GM12878 (cell line): Measurements from ENCODE around the gene NOD1. TPM values are rescaled to one million over a fixed set of nuclear protein-coding genes. Genes with fewer than 3 reads are reported as not detected.

Experiments used
- ATAC-seq: fragments of 200-7000 bp; cut with Tn5 transposase; 3 replicates; pipeline ENCODE4 v1.9.1; 2020; ENCODE audit warnings: mild to moderate bottlenecking, moderate library complexity
- BruUV-seq: library from RNA; stranded (reverse); fragments of 400-500 nt; replicated peaks from 2 replicates; lab custom pipeline; 2021; lab: Mats Ljungman, UMichigan
- CTCF ChIA-PET: fragments of 300-600 bp; sonication (Branson Sonifier 250); formaldehyde crosslinking; extraction: SDS; loops from one replicate; lab custom pipeline; 2021; ENCODE audit warnings: inconsistent platforms; lab: Yijun Ruan, JAX
- POLR2A ChIA-PET: fragments of 350-600 bp; formaldehyde crosslinking; extraction: SDS; loops from one replicate; lab custom pipeline; 2021; ENCODE audit warnings: inconsistent platforms; lab: Charles Lee
- RAD21 ChIA-PET: fragments of 300-600 bp; sonication (Branson Sonifier 250); formaldehyde crosslinking; loops from one replicate; lab custom pipeline; 2023; ENCODE audit warnings: antibody characterized with exemption; ENCODE audit not compliant: unreplicated experiment; lab: Charles Lee
- SMC1A ChIA-PET: fragments of 300-600 bp; sonication (Branson Sonifier 250); formaldehyde crosslinking; loops from one replicate; lab custom pipeline; 2023; ENCODE audit not compliant: unreplicated experiment, uncharacterized antibody; lab: Charles Lee
- DNase-seq: peaks from one replicate; pipeline ENCODE4 v3.0.0-alpha.2; 2011; ENCODE audit warnings: low read depth, low spot score
- FAIRE-seq: peaks from 3 replicates; lab custom pipeline; 2011; peaks lifted over from hg19 to GRCh38; lab: Jason Lieb, UNC
- H2AFZ ChIP-seq: 2 replicates; pipeline ENCODE4 v1.6.0; 2011; ENCODE audit warnings: low read depth, low read length, control low read depth; ENCODE audit not compliant: control insufficient read depth
- H3K27ac ChIP-seq: 2 replicates; pipeline ENCODE4 v1.5.1; 2011; ENCODE audit warnings: control low read depth; ENCODE audit not compliant: control insufficient read depth, insufficient read depth
- H3K27me3 ChIP-seq, 2 experiments: replicated peaks in 1 of 2; 2 replicates each; pipeline versions ENCODE4 v1.6.0 to v1.6.1; 2011; ENCODE audit warnings: low read length in 1 of 2; ENCODE audit not compliant: control insufficient read depth in 2 of 2, insufficient read depth in 2 of 2
- H3K36me3 ChIP-seq, 2 experiments: 2 replicates each; pipeline ENCODE4 v1.5.1; 2011; ENCODE audit warnings: low read length in 1 of 2; ENCODE audit not compliant: control insufficient read depth in 2 of 2, insufficient read depth in 2 of 2
- H3K4me1 ChIP-seq: 2 replicates; pipeline ENCODE4 v1.6.1; 2011; ENCODE audit warnings: mild to moderate bottlenecking, low read length, moderate library complexity, mixed read lengths; ENCODE audit not compliant: control insufficient read depth, insufficient read depth
- H3K4me2 ChIP-seq: 2 replicates; pipeline ENCODE4 v1.6.0; 2011; ENCODE audit warnings: control low read depth; ENCODE audit not compliant: control insufficient read depth, insufficient read depth
- H3K4me3 ChIP-seq: fragments of 200-600 bp; sonication (generic); 2 replicates; pipeline ENCODE4 v1.5.1; 2016
- H3K79me2 ChIP-seq: 2 replicates; pipeline ENCODE4 v1.6.0; 2011; ENCODE audit warnings: low read length; ENCODE audit not compliant: control insufficient read depth, insufficient read depth
- H3K9ac ChIP-seq: 2 replicates; pipeline ENCODE4 v1.8.0; 2011; ENCODE audit warnings: low read length, control low read depth, mixed read lengths; ENCODE audit not compliant: control insufficient read depth, insufficient read depth
- H3K9me3 ChIP-seq: replicated peaks from 3 replicates; pipeline ENCODE4 v1.5.1; 2011; ENCODE audit warnings: mild to moderate bottlenecking, low read length; ENCODE audit not compliant: control insufficient read depth, insufficient read depth
- H4K20me1 ChIP-seq: 2 replicates; pipeline ENCODE4 v1.6.0; 2011; ENCODE audit not compliant: control insufficient read depth, insufficient read depth
- MEF2A ChIP-seq: IDR thresholded peaks from 2 replicates; pipeline ENCODE4 v1.6.1; 2011; ENCODE audit warnings: low read depth, mild to moderate bottlenecking, low read length, moderate library complexity; ENCODE audit not compliant: insufficient read depth
- MYB ChIP-seq: fragments of 150-350 bp; IDR thresholded peaks from 2 replicates; pipeline ENCODE4 v1.6.1; 2014; ENCODE audit warnings: mild to moderate bottlenecking, low read depth, low read length, borderline replicate concordance
- RAD51 ChIP-seq: fragments of 450-650 bp; IDR thresholded peaks from 2 replicates; pipeline ENCODE4 v1.6.1; 2016; ENCODE audit warnings: moderate library complexity, mild to moderate bottlenecking, inconsistent platforms
- RELA ChIP-seq: fragments of 450-650 bp; IDR thresholded peaks from 2 replicates; pipeline ENCODE4 v1.8.0; 2014; ENCODE audit warnings: borderline replicate concordance; ENCODE audit not compliant: partially characterized antibody
- RFX5 ChIP-seq: IDR thresholded peaks from 2 replicates; pipeline ENCODE4 v1.6.1; 2011; ENCODE audit warnings: low read depth, low read length, improper control_type of control experiment
- RUNX3 ChIP-seq: IDR thresholded peaks from 2 replicates; pipeline ENCODE4 v1.6.1; 2012; ENCODE audit warnings: low read length, inconsistent platforms
- SREBF2 ChIP-seq: IDR thresholded peaks from 2 replicates; pipeline ENCODE4 v1.6.1; 2012; ENCODE audit warnings: mild to moderate bottlenecking, low read length
- ZBTB33 ChIP-seq: fragments of 450-650 bp; IDR thresholded peaks from 2 replicates; pipeline ENCODE4 v1.6.1; 2017; ENCODE audit warnings: mild to moderate bottlenecking
- ZNF384 ChIP-seq: IDR thresholded peaks from 2 replicates; pipeline ENCODE4 v1.6.1; 2012; ENCODE audit warnings: low read depth, mild to moderate bottlenecking, low read length, improper control_type of control experiment, borderline replicate concordance
- WGBS: methylation state at CpG from one replicate; pipeline ENCODE4 v1.1.6; 2016; ENCODE audit warnings: low lambda C conversion rate; ENCODE audit not compliant: insufficient replicate concordance, insufficient coverage; ENCODE audit errors: missing lambda C conversion rate; 5-methylcytosine and 5-hydroxymethylcytosine counted together
- in situ Hi-C: fragments of 300-500 bp; cut with MboI; formaldehyde crosslinking; loops from 9 replicates; pipeline ENCODE4 v1.14.3; 2018; ENCODE audit warnings: mixed read lengths
- intact Hi-C: fragments of 100-400 bp; cut with micrococcal nuclease; formaldehyde crosslinking; loops from one replicate; pipeline ENCODE4 v1.14.2; 2022; ENCODE audit not compliant: unreplicated experiment
- polyA plus RNA-seq, 11 experiments: library from polyadenylated mRNA; depleted of rRNA in 4 of 11; unstranded in 6 of 11; stranded (reverse) in 5 of 11; fragments of >200 nt; fragmentation: Nextera tagmentation in 4 of 11; fragmentation: Illumina TruSeq in 1 of 11; extraction: Ambion mirVana in 4 of 11; extraction: Trizol in 1 of 11; gene quantifications; 1 replicate in 1 of 11; 2 replicates in 10 of 11; pipeline versions ENCODE4 v1.2.1 to v1.2.3, GENCODE V29; 2011 to 2016; ENCODE audit warnings: inconsistent platforms in 2 of 11, missing spikeins in 2 of 11, low read depth in 1 of 11
- total RNA-seq, 4 experiments: library from RNA; depleted of rRNA in 3 of 4; stranded (reverse); fragments of >200 nt in 3 of 4; fragmentation: Illumina TruSeq in 1 of 4; extraction: Trizol in 1 of 4; gene quantifications; 2 replicates each; pipeline versions ENCODE4 v1.2.1 to v1.2.3, GENCODE V29; 2013 to 2021
- TF ChIP-seq, protein P1 (sequence below): fragments of 450-650 bp; IDR thresholded peaks from 2 replicates; pipeline ENCODE4 v1.6.1; 2016; ENCODE audit warnings: mild to moderate bottlenecking, moderate library complexity, borderline replicate concordance
- TF ChIP-seq, protein P2 (sequence below): fragments of 450-650 bp; IDR thresholded peaks from 2 replicates; pipeline ENCODE4 v1.6.1; 2017; ENCODE audit warnings: borderline replicate concordance

The NOD1 gene
- total and polyA plus RNA-seq, 10 of the 15 experiments (the other 5 are each of a cell fraction or from before 2014, with no cell fraction given): 1.8 to 14.6 (median 8.9) TPM

DNA sequence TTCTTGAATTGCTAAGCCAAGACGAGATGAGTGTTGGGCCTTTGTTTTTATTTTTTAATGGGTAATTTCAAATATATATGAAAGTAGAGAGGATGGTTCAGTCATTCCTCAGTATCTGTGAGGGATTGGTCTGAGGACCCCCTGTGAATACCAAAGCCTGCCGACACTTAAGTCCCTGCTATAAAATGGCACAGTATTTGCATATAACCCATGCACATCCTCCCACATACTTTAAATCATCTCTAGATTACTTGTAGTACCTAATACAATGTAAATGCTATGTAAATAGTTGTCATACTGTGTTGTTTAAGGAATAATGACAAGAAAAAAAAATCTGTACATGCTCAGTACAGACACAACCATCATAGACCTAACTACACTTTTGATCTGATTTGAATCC lies 73.4 kb downstream of the NOD1 start (continued):
- TF ChIP-seq, protein P1, sequence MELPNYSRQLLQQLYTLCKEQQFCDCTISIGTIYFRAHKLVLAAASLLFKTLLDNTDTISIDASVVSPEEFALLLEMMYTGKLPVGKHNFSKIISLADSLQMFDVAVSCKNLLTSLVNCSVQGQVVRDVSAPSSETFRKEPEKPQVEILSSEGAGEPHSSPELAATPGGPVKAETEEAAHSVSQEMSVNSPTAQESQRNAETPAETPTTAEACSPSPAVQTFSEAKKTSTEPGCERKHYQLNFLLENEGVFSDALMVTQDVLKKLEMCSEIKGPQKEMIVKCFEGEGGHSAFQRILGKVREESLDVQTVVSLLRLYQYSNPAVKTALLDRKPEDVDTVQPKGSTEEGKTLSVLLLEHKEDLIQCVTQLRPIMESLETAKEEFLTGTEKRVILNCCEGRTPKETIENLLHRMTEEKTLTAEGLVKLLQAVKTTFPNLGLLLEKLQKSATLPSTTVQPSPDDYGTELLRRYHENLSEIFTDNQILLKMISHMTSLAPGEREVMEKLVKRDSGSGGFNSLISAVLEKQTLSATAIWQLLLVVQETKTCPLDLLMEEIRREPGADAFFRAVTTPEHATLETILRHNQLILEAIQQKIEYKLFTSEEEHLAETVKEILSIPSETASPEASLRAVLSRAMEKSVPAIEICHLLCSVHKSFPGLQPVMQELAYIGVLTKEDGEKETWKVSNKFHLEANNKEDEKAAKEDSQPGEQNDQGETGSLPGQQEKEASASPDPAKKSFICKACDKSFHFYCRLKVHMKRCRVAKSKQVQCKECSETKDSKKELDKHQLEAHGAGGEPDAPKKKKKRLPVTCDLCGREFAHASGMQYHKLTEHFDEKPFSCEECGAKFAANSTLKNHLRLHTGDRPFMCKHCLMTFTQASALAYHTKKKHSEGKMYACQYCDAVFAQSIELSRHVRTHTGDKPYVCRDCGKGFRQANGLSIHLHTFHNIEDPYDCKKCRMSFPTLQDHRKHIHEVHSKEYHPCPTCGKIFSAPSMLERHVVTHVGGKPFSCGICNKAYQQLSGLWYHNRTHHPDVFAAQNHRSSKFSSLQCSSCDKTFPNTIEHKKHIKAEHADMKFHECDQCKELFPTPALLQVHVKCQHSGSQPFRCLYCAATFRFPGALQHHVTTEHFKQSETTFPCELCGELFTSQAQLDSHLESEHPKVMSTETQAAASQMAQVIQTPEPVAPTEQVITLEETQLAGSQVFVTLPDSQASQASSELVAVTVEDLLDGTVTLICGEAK: no peak
- TF ChIP-seq MYB: no peak
- TF ChIP-seq ZNF384: no peak
- no peak for TF ChIP-seq RUNX3
- no peak for TF ChIP-seq ZBTB33

- no peak overlapping the region for H3K4me2 ChIP-seq
- no peak overlapping the region for H3K27ac ChIP-seq
- no peak for ATAC-seq
- no peaks in the 10 kb centered on the region for H3K27me3 ChIP-seq
- in situ Hi-C loops (no loop called here), intact Hi-C loops (no loop called here)
- H2AFZ ChIP-seq: no peak overlapping the region
- no peaks in the 10 kb centered on the region for H3K4me1 ChIP-seq
- BruUV-seq: no TSS peak
- ChIA-PET POLR2A (no interaction called here), SMC1A (no interaction called here), RAD21 (interaction anchor here (1.5 kb wide), 1 partner anchor 127 kb away, joined by 4 read pairs; no protein-coding TSS in a partner anchor), CTCF (no interaction called here)
- no peaks in the 10 kb centered on the region for H3K9me3 ChIP-seq
- H3K79me2 ChIP-seq: no peaks in the 10 kb centered on the region
- no peak overlapping the region for H3K4me3 ChIP-seq
- no peaks in the 10 kb centered on the region for H4K20me1 ChIP-seq
- H3K9ac ChIP-seq: no peak overlapping the region
- DNase-seq: no peak
- WGBS: 100% methylated on average over 3 of the region's 3 CpGs
- no peak for FAIRE-seq
- H3K36me3 ChIP-seq: no peaks in the 10 kb centered on the region; a peak in 2 of 4 replicates
- TF ChIP-seq RELA (no peak), RAD51 (no peak), SREBF2 (no peak), MEF2A (no peak), RFX5 (no peak)
- TF ChIP-seq, protein P1: no peak
- TF ChIP-seq, protein P2, sequence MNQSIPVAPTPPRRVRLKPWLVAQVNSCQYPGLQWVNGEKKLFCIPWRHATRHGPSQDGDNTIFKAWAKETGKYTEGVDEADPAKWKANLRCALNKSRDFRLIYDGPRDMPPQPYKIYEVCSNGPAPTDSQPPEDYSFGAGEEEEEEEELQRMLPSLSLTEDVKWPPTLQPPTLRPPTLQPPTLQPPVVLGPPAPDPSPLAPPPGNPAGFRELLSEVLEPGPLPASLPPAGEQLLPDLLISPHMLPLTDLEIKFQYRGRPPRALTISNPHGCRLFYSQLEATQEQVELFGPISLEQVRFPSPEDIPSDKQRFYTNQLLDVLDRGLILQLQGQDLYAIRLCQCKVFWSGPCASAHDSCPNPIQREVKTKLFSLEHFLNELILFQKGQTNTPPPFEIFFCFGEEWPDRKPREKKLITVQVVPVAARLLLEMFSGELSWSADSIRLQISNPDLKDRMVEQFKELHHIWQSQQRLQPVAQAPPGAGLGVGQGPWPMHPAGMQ: no peak
Observed at GRCh38 chr7:30403477-30403876, 75.1 kb downstream of the NOD1 start.
